ENCODE data around the gene RFX1. TPM values are rescaled to one million over a fixed set of nuclear protein-coding genes. Genes with fewer than 3 reads are reported as not detected.
A peak's percentile ranks its signal among the peaks of the same experiment; 100 is the strongest.

The RFX1 gene
- total and polyA plus RNA-seq, 9 of the 15 experiments (the other 6 are each of a cell fraction or from before 2014, with no cell fraction given): 0.14 to 19.3 (median 1.2) TPM

DNA sequence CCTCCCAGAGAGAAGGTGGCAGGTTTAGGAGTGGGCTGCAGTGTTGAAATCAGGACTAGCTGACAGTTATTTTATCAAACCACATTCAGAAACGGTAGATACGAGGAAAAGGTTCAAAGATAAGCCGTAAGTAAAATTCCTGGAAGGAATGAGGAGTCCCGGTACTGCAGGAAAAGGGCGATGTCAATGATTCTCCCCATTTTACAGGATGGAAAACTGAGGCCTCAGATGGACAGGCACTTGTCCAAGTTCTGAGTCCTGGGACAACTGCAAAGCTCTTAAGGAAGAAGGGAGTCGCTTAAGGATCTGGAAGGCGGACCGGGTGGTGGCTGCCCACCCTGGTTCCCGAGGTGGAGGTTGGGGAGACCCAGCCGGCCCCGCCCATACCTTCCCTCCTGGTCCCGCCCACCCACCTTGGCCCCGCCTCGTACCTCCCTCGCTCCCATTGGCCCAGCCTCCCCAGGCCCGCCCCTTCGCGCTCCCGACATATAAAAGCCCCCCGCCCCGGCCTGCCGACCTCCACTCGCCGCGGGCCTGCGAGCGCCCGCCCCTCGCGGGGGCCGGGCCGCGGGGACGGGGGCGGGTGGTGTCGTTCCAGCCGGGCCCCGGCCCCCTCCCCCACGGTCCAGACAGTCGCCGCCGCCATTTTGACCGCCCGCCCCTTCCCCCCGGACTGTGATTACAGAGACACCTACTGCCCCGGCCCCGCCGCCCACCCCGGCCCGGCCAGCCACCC lies 603 bp downstream of the RFX1 start (continued):
- TF ChIP-seq KDM2B (CRISPR knock-in tag; IDR thresholded peaks at IDR 0.05) (no peak), ZNF311 (CRISPR knock-in tag; IDR thresholded peaks at IDR 0.05) (no peak), ZNF79 (CRISPR knock-in tag; IDR thresholded peaks at IDR 0.05; ENCODE audit: low read depth) (no peak), ZBED1 (IDR thresholded peaks at IDR 0.05) (no peak), ZNF583 (CRISPR knock-in tag; IDR thresholded peaks at IDR 0.05) (no peak), SRF (CRISPR knock-in tag; IDR thresholded peaks at IDR 0.05) (no peak), SLC30A9 (CRISPR knock-in tag; IDR thresholded peaks at IDR 0.05) (no peak), PKNOX1 (IDR thresholded peaks at IDR 0.05) (peak; percentile 66), MEF2D (tag; conservative IDR thresholded peaks at IDR 0.05; ENCODE audit: low read depth) (peak; percentile 35; the same call in 1 of the 2 replicates), POLR2B (IDR thresholded peaks at IDR 0.05; ENCODE audit: low read depth, partially characterized antibody) (no peak), ATF7 (IDR thresholded peaks at IDR 0.05) (no peak)
- TF ChIP-seq, protein P1, sequence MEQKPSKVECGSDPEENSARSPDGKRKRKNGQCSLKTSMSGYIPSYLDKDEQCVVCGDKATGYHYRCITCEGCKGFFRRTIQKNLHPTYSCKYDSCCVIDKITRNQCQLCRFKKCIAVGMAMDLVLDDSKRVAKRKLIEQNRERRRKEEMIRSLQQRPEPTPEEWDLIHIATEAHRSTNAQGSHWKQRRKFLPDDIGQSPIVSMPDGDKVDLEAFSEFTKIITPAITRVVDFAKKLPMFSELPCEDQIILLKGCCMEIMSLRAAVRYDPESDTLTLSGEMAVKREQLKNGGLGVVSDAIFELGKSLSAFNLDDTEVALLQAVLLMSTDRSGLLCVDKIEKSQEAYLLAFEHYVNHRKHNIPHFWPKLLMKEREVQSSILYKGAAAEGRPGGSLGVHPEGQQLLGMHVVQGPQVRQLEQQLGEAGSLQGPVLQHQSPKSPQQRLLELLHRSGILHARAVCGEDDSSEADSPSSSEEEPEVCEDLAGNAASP (IDR thresholded peaks at IDR 0.05): no peak
- TF ChIP-seq, protein P2, sequence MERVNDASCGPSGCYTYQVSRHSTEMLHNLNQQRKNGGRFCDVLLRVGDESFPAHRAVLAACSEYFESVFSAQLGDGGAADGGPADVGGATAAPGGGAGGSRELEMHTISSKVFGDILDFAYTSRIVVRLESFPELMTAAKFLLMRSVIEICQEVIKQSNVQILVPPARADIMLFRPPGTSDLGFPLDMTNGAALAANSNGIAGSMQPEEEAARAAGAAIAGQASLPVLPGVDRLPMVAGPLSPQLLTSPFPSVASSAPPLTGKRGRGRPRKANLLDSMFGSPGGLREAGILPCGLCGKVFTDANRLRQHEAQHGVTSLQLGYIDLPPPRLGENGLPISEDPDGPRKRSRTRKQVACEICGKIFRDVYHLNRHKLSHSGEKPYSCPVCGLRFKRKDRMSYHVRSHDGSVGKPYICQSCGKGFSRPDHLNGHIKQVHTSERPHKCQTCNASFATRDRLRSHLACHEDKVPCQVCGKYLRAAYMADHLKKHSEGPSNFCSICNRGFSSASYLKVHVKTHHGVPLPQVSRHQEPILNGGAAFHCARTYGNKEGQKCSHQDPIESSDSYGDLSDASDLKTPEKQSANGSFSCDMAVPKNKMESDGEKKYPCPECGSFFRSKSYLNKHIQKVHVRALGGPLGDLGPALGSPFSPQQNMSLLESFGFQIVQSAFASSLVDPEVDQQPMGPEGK (CRISPR knock-in tag; IDR thresholded peaks at IDR 0.05; ENCODE audit: borderline replicate concordance): no peak
- TF ChIP-seq, protein P3, sequence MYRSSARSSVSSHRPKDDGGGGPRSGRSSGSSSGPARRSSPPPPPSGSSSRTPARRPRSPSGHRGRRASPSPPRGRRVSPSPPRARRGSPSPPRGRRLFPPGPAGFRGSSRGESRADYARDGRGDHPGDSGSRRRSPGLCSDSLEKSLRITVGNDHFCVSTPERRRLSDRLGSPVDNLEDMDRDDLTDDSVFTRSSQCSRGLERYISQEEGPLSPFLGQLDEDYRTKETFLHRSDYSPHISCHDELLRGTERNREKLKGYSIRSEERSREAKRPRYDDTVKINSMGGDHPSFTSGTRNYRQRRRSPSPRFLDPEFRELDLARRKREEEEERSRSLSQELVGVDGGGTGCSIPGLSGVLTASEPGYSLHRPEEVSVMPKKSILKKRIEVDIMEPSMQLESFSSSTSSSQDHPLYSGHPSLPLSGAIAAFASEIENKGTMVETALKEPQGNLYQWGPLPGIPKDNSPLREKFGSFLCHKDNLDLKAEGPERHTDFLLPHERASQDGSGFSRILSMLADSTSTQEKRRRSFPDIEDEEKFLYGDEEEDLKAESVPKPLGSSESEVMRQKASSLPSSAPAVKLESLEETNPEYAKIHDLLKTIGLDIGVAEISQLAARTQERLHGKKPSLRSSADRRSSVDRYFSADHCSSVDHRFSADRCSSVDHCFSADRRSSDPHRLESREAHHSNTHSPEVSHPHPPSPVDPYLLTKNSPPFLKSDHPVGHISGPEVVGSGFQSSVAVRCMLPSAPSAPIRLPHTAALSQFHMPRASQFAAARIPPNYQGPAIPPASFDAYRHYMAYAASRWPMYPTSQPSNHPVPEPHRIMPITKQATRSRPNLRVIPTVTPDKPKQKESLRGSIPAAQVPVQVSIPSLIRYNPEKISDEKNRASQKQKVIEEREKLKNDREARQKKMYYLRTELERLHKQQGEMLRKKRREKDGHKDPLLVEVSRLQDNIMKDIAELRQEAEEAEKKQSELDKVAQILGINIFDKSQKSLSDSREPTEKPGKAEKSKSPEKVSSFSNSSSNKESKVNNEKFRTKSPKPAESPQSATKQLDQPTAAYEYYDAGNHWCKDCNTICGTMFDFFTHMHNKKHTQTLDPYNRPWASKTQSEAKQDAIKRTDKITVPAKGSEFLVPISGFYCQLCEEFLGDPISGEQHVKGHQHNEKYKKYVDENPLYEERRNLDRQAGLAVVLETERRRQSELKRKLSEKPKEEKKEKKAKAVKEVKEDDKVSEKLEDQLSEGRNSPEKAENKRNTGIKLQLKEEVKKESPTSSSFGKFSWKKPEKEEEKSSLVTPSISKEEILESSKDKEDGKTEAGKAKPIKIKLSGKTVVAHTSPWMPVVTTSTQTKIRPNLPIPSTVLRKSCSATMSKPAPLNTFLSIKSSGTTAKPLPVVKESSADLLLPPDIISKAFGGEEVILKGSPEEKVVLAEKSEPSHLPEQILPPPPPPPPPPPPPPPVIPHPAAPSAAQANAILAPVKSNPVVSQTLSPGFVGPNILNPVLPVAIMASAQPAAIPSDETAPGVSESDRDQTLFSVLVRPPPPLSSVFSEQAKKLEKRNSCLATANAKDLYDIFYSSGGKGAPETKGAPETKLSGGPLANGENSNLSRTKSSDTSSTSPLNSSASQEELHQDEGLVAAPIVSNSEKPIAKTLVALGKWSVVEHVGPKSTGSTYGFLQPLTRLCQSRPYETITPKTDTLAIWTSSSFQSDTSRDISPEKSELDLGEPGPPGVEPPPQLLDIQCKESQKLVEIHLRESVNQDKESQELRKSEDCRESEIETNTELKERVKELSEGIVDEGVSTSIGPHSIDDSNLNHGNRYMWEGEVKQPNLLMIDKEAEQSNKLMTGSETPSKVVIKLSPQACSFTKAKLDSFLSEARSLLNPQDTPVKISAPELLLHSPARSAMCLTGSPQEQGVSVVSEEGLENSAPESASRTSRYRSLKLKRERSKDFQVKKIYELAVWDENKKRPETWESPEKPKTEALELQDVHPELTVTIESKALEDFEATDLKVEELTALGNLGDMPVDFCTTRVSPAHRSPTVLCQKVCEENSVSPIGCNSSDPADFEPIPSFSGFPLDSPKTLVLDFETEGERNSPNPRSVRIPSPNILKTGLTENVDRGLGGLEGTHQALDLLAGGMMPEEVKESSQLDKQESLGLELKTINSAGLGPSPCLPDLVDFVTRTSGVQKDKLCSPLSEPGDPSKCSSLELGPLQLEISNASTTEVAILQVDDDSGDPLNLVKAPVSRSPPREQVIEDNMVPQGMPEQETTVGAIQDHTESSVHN (IDR thresholded peaks at IDR 0.05; ENCODE audit: borderline replicate concordance in 1 of 2, low read depth in 1 of 2): no peak; a peak in 1 of 4 replicates
